Fibroblast of skin of back (primary cell): ENCODE results near the gene CFAP100.
A peak's percentile ranks its signal among the peaks of the same experiment; 100 is the strongest.

ENCODE experiments used
- DNase-seq: peaks from one replicate; pipeline ENCODE4 v3.0.0-alpha.2; 2013

CFAP100 gene

DNA sequence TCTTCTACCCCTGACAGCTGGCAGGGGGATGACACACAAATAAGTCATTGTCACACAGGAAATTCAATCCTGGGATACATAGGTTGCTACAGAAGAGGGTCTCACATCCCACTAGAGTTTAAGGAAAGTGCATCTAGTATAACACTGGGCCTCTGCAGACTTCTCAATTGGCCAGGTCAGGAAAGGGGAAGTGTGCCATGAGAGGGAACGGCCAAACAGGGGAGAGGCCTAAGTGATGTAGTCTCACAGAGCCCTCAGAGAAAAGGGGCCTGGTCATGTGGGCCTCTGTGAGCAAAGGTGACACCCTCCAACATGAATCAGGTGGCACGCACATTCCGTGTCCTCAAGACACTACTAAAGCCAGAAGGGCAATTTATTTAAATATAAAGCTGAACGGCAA is 69.8 kb downstream of the CFAP100 start:
- no peak for DNase-seq

DNA sequence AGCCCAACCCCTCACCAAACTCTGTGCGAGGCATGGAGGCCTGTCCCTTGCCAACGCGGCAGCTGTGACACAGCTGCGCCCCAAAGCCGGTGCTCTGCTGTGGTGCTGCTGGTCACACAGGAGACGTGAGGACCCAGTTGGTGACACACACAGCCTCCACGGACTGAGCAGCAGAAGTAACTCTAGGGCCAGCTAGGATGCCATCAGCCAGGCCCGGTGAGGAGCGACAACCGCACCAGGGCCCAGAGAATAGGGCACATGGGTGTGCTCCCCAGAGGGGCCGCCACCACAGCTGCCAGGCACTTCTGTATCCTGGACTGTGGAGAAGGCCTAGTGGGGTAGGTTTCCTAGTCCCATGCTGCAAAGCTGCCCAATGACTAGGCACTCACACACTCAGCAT is 70.3 kb downstream of the CFAP100 start:
- no peak for DNase-seq

DNA sequence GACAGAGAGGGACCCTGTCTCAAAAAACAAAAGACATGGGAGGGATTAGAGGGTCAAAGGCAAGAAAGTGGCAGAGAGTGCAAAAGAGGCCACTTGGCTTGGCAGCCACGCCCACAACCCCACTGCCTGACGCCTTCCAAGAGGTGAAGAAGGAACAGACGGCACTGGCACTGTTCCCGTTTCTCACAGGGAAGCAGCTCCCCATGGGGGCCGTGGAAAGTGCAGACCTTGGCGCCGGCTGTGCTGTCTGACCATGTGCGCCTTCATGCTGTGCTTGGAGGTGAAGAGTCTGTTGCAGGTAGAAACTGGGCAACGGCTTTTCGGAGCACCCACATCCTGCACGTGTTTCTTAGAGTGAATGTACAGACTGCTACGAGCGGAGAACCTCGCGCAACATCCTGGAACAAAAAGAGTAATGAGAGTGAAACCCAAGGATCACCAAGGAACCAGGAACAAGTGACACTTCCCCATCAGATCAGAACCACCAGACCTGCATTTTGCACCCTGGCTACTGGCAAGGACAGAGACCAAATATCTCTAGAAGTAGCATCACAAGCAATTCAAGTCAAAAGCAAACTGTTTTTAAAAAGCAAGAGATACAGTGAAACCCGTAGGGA is 71.3 kb downstream of the CFAP100 start:
- no peak for DNase-seq

DNA sequence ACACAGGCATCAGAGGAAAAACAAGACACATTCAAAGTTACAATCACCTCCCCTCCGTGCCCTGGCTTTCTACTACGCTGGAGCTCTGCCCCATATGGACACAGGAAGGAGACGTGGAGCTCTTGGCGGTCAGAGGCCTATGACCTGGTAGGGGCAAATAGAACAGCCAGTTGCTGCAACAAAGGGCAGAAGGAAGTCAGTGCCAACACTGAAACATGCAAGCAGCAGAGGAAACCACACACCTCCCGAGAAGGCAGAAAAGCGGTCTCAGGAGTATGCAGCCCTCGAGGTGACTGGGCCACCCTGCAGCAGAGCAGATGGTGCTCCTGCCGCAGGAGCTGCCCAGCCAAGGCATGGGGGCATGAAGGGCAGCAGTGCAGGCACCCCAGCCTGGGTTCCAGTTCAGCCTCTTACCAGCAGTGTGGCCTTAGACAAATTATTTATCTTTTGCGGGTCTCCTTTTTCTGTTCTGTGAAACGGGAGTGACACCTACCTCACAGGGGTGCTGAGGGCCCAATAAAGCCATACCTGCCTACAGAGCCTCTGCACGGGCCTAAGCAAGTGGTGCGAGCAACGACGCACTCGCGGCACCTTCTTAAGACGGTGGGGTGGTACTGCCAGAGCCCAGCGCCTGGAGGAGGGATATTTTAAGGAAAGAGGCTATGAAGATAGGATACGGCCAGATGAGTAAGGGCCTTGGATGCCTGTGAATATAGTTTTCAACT is 72.3 kb downstream of the CFAP100 start:
- no peak for DNase-seq

DNA sequence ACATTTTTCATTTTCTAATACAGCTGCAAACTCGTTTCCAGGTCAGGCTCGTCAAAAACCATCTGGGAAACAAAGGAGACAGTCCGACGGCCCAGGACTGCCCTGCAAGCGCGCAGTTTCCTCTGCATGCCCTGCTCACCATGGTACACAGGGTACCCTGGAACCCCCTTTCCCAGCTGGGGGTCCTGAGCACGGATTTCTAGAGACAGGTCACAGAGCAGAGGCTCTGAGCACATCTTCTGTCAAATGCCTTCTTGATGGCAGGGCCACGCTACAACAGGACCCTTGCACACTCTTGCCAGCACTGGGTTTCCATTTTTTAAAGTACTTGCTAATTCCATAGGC is 72.9 kb downstream of the CFAP100 start:
- no peak for DNase-seq

DNA sequence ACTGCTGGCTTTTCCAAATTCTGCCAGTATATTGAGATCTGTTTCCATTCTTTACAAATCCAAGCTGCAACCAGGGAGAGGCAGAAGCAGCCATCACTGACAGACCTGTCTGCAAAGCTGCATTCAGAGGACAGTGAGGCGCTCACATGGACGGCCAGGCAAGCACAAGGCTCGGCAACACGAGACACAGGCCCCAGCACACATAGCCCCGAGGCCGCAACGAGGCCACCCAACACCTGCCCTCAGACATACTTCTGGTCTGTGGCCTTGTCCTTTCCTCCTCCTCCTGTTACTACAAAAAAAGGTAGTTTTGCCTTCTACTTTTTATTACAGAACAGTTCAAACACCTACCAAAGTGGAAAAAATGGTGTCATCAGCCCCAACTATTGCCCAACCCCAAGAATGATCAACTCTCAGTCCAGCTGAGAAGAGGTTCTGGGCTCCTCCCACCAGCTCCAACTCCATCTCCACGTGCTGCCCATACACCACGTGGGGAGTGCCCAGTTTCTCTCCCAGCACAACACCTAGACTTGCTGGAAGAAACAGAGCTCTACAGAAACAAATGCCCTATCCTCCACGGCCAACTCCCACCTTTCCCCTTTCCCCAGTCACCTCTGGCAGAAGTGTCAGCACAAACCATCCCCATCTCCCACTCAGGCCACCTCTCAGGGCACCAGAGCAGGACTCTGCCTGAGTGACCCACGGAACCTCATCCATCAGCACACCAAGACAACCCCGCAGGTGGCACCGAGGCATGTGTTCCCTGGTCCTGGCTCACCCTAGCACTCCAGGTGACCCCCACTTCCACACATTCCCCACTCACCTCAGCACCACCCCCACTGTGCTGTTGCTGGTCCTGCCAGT is 73.6 kb downstream of the CFAP100 start:
- DNase-seq, result no peak

DNA sequence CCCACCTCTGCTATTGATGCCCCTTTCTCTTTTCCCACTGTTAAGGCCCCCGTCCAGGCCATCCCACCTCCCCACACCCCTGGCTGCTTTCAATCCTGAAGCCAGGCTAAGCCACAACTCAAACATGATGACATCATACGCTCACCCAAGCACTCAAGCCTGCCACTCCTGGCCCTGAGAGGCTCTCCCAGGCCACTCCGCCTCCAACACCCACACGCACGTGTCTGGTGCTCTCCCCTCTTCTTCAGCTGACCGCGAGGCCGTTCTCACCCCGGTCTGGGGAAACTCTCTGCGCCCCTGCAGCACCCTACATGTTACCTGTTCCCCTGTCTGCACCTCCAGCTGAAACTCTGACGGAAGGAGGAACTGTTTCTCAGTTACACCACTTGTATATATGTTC is 74.8 kb downstream of the CFAP100 start:
- no peak for DNase-seq

DNA sequence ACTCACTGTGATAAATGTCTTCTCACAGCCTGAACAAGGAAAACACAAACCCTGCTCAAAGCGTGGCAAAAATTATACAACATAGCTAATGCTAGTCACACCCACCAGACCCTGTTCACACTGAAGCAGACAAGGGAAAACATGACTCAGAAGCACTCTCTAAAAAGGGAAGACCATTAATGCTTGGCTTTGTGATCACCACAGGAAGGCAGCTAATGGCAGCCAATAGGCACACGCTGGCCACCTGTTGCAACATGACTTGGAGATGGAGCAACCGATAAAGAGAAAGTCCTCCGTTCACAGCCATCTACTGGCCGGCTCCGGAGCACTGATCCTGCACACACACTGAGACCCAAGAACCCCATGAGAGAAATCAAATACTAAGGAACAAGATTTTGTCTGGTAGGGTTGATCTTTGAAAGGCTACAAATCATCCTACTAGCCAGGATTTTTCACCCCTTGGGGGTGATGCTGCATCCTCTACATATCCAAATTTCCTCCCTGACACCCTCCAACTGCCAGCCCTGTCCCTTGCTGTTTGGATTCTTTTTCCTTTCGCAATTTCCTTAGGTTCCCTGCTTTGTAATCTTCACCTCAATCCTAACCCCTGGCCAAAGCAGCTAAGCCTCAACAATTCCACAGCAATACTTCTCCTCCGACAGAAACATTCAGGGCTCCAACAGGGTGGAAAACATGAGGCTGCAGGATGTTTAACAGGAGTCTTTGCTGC is 77.7 kb downstream of the CFAP100 start:
- peak; percentile 65 for DNase-seq

DNA sequence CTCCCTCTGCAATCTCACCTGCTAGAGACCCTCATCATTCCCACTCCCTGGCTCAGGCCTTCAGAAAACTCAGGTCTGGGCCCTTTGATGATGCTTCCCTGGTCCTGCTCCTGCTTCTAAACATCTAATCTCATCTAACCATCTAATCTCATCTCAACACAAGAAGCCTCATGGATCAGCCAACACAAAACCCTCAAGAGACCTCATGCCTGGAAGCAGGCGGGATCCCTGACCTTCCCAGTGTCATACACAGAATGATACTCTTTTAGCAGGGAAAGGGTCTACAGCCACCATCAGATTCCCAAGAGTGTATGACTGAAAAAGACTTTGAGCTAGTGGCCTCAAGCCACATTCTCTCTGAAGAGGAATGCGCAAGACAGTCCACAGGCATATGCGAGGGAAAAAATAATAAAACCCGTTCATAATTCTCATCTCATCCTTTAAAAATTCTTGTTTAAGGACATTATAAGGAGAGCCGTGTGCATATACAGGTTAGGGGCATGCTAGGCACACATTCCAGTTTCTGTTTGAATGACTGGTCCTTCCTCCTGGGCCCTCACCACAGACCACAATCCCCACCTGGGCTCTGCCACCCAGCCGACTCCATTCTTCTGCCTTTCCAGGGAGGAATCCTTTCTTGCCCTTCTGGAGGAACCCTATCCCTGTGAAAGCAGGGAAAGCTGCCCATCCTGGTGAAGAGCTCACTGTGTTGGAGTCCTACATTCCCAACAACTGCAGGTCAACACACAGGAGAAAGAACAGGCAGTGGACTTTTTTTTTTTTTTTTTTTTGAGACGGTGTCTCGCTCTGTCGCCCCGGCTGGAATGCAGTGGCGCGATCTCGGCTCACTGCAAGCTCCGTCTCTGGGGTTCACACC is 78.8 kb downstream of the CFAP100 start:
- no peak for DNase-seq

DNA sequence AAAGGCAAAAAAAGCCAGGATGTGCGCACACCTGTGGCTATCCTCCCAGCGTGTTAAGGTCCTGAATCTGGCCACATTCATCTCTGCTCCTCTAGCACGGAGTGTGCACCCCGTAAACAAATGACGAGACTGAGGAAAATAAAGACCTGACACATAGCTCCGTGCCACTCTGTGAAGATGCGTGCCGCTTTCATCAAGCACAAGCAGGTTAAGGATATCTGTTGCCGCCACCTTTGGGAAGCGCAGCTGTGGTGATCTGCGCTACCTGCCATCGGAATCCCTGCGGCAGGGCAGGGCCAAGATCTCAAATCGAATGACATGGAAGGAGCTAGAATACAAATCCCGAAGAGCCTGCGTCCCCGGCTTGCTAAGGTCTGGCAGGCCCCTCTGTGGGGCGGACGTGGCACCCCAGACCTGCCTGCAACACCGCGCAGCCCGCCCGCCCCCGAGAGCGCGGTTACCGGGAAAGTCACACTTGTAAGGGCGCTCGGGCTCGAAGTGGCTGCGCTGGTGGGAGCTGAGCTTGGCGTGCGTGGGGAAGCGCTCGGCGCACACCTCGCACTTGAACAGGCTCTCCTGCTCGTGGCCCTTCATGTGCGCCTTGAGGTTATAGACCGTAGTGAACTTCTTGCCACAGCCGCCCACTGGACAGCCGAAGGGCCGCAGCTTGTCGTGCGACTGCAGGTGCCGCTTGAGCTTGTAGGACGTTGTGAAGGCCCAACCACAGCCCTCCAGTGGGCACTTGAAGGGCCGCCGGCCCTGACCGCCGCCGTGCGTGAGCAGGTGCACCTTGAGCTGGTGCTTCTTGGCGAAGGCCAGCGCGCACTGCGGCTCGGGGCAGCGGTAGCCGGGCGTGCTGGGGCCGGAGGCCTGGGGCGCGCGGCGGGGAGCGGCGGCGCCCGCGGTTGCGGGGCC is 80.0 kb downstream of the CFAP100 start:
- peak; percentile 36 for DNase-seq

DNA sequence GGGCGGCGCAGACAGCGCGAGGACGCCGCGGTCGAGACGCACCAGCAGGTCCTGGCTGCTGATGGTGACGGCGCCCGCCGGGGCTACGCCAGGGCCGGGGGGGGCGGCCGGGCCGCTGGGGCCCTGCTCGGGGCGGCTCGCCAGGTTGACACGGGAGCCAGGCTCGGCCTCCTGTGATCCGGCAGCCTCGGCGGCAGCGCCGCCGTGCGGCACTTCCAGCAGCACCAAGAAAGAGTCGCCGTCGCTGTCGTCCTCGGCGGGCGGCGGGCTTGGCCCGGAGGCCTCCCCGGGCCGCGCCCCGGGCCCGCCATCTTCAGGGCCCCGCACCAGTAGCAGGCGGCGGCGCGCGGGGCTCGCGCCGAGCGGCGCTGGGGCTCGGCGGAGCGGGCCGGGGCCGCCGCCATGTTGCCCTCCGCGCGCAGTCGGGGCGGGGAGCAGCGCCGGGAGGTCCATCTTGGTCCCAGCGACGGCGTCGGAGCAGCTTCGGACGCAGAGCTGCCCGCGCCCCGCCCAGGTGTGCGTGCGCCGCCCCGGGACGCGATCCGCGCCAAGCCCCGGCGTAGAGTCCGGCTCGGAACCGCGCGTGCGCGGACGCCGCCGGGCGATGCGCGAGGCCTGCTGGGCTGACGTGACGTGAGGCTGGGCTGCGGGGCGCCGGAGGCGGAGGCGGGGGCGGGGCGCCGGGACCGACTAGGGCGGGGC is 80.9 kb downstream of the CFAP100 start, which contains the start of gene ZXDC:
Gene ZXDC, minus strand, starts transcription at position 479 of the 702 bp plus-strand sequence. Its CDS starts 26 bp downstream, at position 453.
- DNase-seq, result peak; percentile 93

DNA sequence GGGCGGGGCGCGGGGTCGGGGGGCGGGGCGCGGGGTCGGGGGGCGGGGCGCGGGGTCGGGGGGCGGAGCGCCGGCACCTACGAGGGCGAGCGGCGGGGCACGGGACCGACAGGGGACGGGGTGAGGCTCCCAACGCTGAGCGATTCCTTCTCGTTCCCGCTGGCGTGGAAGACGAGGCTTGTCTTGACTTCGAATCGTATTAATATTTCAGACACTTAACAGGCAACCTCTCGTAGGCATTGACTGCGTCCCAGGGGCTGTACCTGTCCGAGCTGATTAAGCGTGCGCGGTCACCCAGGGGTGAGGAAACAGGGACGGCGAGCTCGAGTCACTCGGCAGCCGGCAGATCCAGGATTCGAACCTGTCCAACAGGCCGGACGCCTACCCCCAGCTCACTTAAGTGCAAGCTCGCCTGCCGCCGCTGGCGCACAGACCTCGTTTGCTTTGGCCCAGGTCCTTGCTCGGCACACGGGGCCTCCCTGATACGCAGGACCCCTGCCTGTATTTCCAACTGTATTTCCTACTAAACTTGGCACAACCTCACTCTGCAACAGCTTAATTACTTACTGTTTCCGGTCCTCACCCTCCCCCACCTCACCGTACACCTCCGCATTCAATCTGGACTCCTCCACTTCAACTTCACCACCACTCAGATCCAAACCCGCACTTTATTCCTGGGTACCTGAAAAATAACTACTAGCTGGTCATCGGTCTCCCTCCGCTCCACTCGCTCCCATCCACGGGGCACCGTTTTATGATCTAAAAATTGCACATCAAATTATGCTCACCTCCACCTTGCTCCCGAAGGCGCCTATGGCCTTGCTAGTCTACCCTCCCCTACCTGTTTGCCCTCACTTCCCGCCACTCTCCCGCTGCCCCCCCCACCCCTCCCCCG is 81.7 kb downstream of the CFAP100 start:
- peak; percentile 17 for DNase-seq

DNA sequence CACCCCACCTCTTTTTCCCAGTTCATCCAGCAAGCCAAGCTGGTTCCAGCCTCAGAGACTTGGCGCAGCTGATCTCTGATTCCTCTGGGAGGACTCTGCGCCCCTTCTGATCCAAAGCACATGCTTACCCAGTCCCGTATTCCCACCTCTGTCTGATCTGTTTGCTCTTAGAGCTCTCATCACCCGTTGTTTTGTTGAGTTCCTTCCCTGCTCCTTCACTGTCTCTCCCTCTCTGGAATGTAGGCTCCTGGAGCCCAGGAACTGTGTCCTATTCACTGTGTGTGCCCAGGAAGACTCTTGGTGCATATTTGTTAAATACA is 82.3 kb downstream of the CFAP100 start:
- DNase-seq, result no peak

DNA sequence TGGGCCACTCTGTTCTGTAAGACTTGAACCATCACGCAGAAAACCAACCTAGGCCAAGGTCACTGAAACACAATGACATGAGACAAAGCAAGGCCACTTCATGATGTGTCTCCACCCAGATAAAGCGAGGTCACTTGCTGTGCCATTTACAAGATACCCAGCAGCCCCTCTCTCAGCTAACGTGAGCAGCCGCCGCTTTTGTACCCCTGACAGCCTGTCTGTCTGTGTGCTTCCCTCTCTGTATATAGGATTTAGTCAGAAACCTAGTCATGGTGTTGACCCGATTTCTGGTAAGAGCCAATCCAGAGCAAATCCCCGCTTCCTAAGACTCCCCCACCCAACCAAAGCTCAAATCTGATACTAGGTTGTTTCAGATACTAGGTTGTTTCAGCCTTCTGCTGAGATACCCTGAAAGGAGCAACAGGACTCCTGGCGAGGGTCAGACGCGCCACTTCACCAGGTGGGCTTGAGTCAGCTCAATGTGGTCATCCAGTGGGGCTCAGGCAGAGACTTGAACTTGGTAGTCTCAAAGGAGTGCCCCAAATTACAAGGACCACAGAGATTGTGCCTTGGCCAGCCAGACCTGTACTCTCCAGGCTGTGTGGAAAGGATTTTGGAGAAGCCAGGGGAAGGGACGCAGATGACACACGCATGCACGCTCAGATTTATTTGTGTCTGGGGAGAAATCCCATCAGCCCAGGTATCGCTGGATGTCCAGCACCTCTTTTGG is 84.0 kb downstream of the CFAP100 start:
- DNase-seq, result no peak

DNA sequence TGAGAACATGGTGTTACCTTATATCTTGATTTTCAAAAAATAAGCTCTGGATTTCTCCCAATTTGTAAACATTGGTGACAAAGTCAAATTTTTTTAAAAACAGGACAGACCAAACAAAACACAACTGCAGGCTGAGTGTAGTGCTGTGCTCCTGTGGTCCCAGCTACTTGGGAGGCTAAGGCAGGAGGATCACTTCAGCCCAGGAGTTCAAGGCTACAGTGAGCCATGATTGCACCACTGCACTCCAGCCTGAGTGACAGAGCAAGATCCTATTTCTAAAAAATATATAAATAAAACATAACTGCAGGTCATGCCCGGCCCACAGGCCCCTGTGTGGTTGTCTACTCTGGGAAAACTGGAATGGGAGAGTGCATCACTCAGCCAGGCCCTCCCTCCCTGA is 84.9 kb downstream of the CFAP100 start:
- no peak for DNase-seq

DNA sequence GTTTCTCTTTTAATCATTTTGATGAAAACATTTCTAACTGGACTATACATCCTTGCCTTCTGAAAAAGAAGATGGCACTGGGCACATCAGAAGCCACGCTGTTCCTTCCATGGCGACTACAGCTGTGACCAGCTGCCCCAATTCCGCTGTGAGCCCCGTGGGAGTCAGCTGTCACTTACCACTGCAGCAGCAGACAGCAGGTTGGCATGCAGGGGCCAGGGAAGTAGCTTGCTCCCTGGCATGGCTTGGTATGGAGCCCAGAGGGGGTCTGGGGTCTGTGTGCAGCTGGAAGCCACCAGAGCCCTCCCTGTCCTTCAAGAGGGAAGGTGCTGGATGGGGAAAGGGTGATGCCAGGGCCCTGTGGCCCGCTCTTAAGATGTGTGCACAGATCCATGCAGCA is 85.5 kb downstream of the CFAP100 start:
- no peak for DNase-seq

DNA sequence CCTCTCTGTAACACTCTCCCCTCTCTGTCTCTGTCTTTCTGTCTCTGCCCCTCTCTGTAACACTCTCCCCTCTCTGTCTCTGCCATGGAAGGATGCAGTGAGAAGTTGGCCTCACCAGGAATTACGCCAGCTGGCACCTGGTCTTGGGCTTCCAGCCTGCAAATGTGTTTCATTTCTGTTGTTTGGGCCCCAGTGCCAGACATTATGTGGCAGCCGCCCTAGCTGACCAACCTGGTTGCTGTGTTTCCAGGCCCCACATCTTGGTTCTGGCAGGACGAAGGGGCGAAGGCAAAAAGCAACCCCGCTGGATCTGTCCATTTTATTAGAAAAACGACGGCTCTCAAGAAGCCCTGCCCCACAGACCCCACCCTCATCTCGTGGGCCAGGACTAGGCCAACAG is 86.2 kb downstream of the CFAP100 start:
- DNase-seq, result no peak

DNA sequence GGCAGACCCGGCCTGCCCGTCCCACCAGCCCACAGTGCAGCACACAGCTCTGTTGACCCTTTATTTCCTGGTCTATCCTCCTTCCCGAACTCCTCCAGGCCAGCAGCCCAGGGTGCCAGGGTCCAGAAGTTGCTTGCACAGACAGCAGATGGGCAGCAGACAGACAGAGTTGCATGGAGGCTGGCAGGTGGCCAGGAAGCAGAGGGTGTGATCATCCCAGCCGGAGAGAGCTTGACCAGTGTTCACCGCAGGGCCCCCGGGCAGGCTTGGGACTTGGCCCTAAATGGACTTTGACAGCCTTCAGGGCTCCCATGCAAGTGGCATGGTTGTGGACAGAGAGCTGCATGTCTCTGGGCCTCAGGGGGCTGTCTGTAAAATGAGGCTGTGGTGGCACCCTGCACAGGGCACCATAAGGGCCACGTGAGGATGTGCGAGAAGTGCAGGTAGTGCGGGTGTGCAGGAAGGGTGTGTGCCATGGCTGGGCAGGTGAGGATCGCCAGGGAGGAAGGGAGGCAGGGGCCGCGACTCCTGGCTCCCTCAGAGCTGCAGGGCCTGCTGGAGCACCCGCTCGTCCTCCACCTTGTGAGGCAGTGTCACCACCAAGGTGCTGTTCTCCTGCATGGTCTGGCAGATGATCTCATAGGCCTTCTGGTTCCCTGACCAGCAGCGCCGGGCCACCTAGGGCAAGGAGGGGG is 87.2 kb downstream of the CFAP100 start:
- no peak for DNase-seq
